HG02938 (cell line): Measurements from ENCODE around the gene HOXB4.

Experiments used
- ATAC-seq: cut with Tn5 transposase; IDR thresholded peaks from one replicate; pipeline ENCODE4 v1.9.1; 2021; ENCODE audit warnings: mild to moderate bottlenecking, moderate library complexity; ENCODE audit not compliant: unreplicated experiment

HOXB4 gene

GRCh38 chr17:48590607-48591161, 12.5 kb upstream of the HOXB4 start:
- ATAC-seq = no peak

GRCh38 chr17:48589831-48590606, 11.9 kb upstream of the HOXB4 start, which contains the start of gene HOXB3:
Gene HOXB3, minus strand, starts transcription at chr17:48590241. Its CDS starts 37,767 bp downstream, at chr17:48552474.
- no peak for ATAC-seq

- ATAC-seq = no peak
These were observed 11.1 kb upstream of the HOXB4 start for GRCh38 chr17:48589060-48589830.

- no peak for ATAC-seq
These were observed 10.4 kb upstream of the HOXB4 start for GRCh38 chr17:48588528-48588927.

GRCh38 chr17:48588074-48588415, 9.9 kb upstream of the HOXB4 start:
- ATAC-seq = no peak

- no peak for ATAC-seq
These were observed 9.3 kb upstream of the HOXB4 start for GRCh38 chr17:48587276-48588073.

GRCh38 chr17:48586355-48587258, 8.5 kb upstream of the HOXB4 start:
- ATAC-seq = no peak

GRCh38 chr17:48584223-48584741, 6.1 kb upstream of the HOXB4 start:
- ATAC-seq = no peak

GRCh38 chr17:48583708-48584222, 5.6 kb upstream of the HOXB4 start:
- ATAC-seq = no peak

GRCh38 chr17:48582750-48583069, 4.6 kb upstream of the HOXB4 start:
- no peak for ATAC-seq

- ATAC-seq = no peak
These were observed 1.8 kb upstream of the HOXB4 start for GRCh38 chr17:48579760-48580554.

- no peak for ATAC-seq
These were observed 1.3 kb upstream of the HOXB4 start for GRCh38 chr17:48579471-48579759.

- ATAC-seq = peak; percentile 13
These were observed 693 bp upstream of the HOXB4 start for GRCh38 chr17:48578616-48579470.

- no peak for ATAC-seq
These were observed 712 bp downstream of the HOXB4 start for GRCh38 chr17:48577330-48577945.

- no peak for ATAC-seq
These were observed 1.5 kb downstream of the HOXB4 start for GRCh38 chr17:48576479-48577309.

GRCh38 chr17:48575673-48576478, 2.3 kb downstream of the HOXB4 start:
- no peak for ATAC-seq
